GM23338 (cell line): Measurements from ENCODE around the gene RUNX1. TPM values are rescaled to one million over a fixed set of nuclear protein-coding genes. Genes with fewer than 3 reads are reported as not detected.

Source experiments
- ATAC-seq: fragments of 200-7000 bp; cut with Tn5 transposase; 3 replicates; pipeline ENCODE4 v1.9.1; 2020
- DNase-seq: peaks from one replicate; pipeline ENCODE4 v3.0.0-alpha.2; 2015; ENCODE audit warnings: low spot score
- H2AFZ ChIP-seq: fragments of 200-600 bp; sonication (generic); 2 replicates; pipeline ENCODE4 v1.8.0; 2016; ENCODE audit warnings: antibody characterized with exemption, mild to moderate bottlenecking, moderate library complexity
- H3F3A ChIP-seq: fragments of 200-600 bp; sonication (generic); replicated peaks from 2 replicates; pipeline ENCODE4 v1.8.0; 2017; ENCODE audit warnings: antibody characterized with exemption, mixed run types, low read depth
- H3K27ac ChIP-seq: fragments of 200-600 bp; sonication (generic); 2 replicates; pipeline ENCODE4 v1.6.1; 2016; ENCODE audit warnings: low read depth
- H3K27me3 ChIP-seq: fragments of 200-600 bp; sonication (generic); 2 replicates; pipeline ENCODE4 v1.8.0; 2016; ENCODE audit warnings: mild to moderate bottlenecking, mixed run types, moderate library complexity; ENCODE audit not compliant: insufficient read depth
- H3K36me3 ChIP-seq: fragments of 200-600 bp; sonication (generic); 2 replicates; pipeline ENCODE4 v1.8.0; 2016; ENCODE audit warnings: mild to moderate bottlenecking; ENCODE audit not compliant: insufficient read depth
- H3K4me1 ChIP-seq: fragments of 200-600 bp; sonication (generic); 2 replicates; pipeline ENCODE4 v1.8.0; 2016; ENCODE audit warnings: mild to moderate bottlenecking, moderate library complexity; ENCODE audit not compliant: insufficient read depth
- H3K4me2 ChIP-seq: fragments of 200-600 bp; sonication (generic); 2 replicates; pipeline ENCODE4 v1.7.1; 2017; ENCODE audit warnings: mixed run types
- H3K4me3 ChIP-seq: fragments of 200-600 bp; sonication (generic); 2 replicates; pipeline ENCODE4 v1.6.1; 2016; ENCODE audit warnings: mixed run types
- H3K79me2 ChIP-seq: fragments of 200-600 bp; sonication (generic); replicated peaks from 2 replicates; pipeline ENCODE4 v1.8.0; 2017; ENCODE audit warnings: mild to moderate bottlenecking; ENCODE audit not compliant: insufficient read depth
- H3K9me2 ChIP-seq: fragments of 200-600 bp; sonication (generic); 2 replicates; pipeline ENCODE4 v1.8.0; 2017; ENCODE audit not compliant: insufficient read depth
- H4K20me1 ChIP-seq: fragments of 200-600 bp; sonication (generic); replicated peaks from 2 replicates; pipeline ENCODE4 v1.8.0; 2017; ENCODE audit warnings: mild to moderate bottlenecking; ENCODE audit not compliant: insufficient read depth
- H3K27ac Mint-ChIP-seq: 2 replicates; pipeline ENCODE4 v1.8.0; 2020; ENCODE audit warnings: inconsistent platforms, mild to moderate bottlenecking, moderate library complexity, mixed read lengths
- H3K27me3 Mint-ChIP-seq: 3 replicates; pipeline ENCODE4 v1.8.0; 2022; ENCODE audit warnings: low read depth, mild to moderate bottlenecking, moderate library complexity, mixed read lengths, inconsistent platforms; ENCODE audit not compliant: insufficient read depth, poor library complexity
- H3K36me3 Mint-ChIP-seq: 3 replicates; pipeline ENCODE4 v1.8.0; 2021; ENCODE audit warnings: low read depth, mild to moderate bottlenecking, inconsistent platforms, moderate library complexity, mixed read lengths
- H3K4me1 Mint-ChIP-seq: 3 replicates; pipeline ENCODE4 v1.8.0; 2020; ENCODE audit warnings: mild to moderate bottlenecking, inconsistent platforms, mixed read lengths
- H3K4me3 Mint-ChIP-seq: 3 replicates; pipeline ENCODE4 v1.8.0; 2021; ENCODE audit warnings: moderate library complexity, mild to moderate bottlenecking, inconsistent platforms, mixed read lengths
- H3K9me3 Mint-ChIP-seq: 3 replicates; pipeline ENCODE4 v1.8.0; 2020; ENCODE audit warnings: moderate library complexity, mild to moderate bottlenecking, inconsistent platforms, mixed read lengths
- CREB1 ChIP-seq: fragments of 250-450 bp; sonication (Bioruptor Pico); IDR thresholded peaks from 2 replicates; pipeline ENCODE4 v1.5.0; 2020; ENCODE audit warnings: low read depth, mild to moderate bottlenecking, moderate library complexity
- CTCF ChIP-seq, 2 experiments: fragments of 200-600 bp in 1 of 2; sonication (generic) in 1 of 2; conservative IDR thresholded peaks; 2 replicates each; pipeline versions ENCODE4 v1.5.1 to v1.6.1; 2016 to 2017; ENCODE audit warnings: antibody characterized with exemption in 2 of 2, low read depth in 2 of 2, mild to moderate bottlenecking in 2 of 2, moderate library complexity in 1 of 2
- ETS1 ChIP-seq: IDR thresholded peaks from 2 replicates; pipeline ENCODE4 v1.6.1; 2016; ENCODE audit warnings: antibody characterized with exemption
- EZH2 ChIP-seq: fragments of 200-600 bp; sonication (generic); IDR thresholded peaks from one replicate; pipeline ENCODE4 v1.8.0; 2017; ENCODE audit warnings: antibody characterized with exemption, mild to moderate bottlenecking, low read depth; ENCODE audit not compliant: unreplicated experiment
- EZH2phosphoT487 ChIP-seq: fragments of 200-600 bp; sonication (generic); IDR thresholded peaks from one replicate; pipeline ENCODE4 v1.8.1; 2018; ENCODE audit warnings: antibody characterized with exemption; ENCODE audit not compliant: unreplicated experiment
- JUNB ChIP-seq: IDR thresholded peaks from one replicate; pipeline ENCODE4 v1.6.1; 2016; ENCODE audit warnings: antibody characterized with exemption; ENCODE audit not compliant: unreplicated experiment
- NANOG ChIP-seq: IDR thresholded peaks from 2 replicates; pipeline ENCODE4 v1.6.1; 2016; ENCODE audit warnings: antibody characterized with exemption, borderline replicate concordance
- POLR2AphosphoS5 ChIP-seq: IDR thresholded peaks from 2 replicates; pipeline ENCODE4 v1.6.1; 2016; ENCODE audit warnings: antibody characterized with exemption, low read depth
- REST ChIP-seq: IDR thresholded peaks from one replicate; pipeline ENCODE4 v1.6.1; 2018; ENCODE audit warnings: antibody characterized with exemption; ENCODE audit not compliant: unreplicated experiment
- STAT1 ChIP-seq: IDR thresholded peaks from one replicate; pipeline ENCODE4 v1.6.1; 2016; ENCODE audit warnings: antibody characterized with exemption; ENCODE audit not compliant: unreplicated experiment
- ZNF114 ChIP-seq: fragments of 250-450 bp; sonication (Bioruptor Pico); IDR thresholded peaks from 2 replicates; pipeline ENCODE4 v1.5.0; 2020; ENCODE audit warnings: mild to moderate bottlenecking, moderate library complexity
- ZNF331 ChIP-seq: fragments of 250-450 bp; sonication (Bioruptor Pico); IDR thresholded peaks from 2 replicates; pipeline ENCODE4 v1.5.0; 2020; ENCODE audit warnings: low read depth, mild to moderate bottlenecking, moderate library complexity
- ZNF462 ChIP-seq: fragments of 250-450 bp; sonication (Bioruptor Pico); IDR thresholded peaks from 2 replicates; pipeline ENCODE4 v1.5.0; 2020; ENCODE audit warnings: mild to moderate bottlenecking, moderate library complexity
- polyA plus RNA-seq: library from polyadenylated mRNA; unstranded; fragments of >200 nt; fragmentation: Nextera tagmentation; extraction: Ambion mirVana; gene quantifications from 2 replicates; pipeline ENCODE4 v1.2.1, GENCODE V29; 2016
- total RNA-seq: library from RNA; depleted of rRNA; stranded (reverse); fragments of >200 nt; shearing (Covaris generic); gene quantifications from 2 replicates; pipeline ENCODE4 v1.2.3, GENCODE V29; 2014

The RUNX1 gene
- total and polyA plus RNA-seq, 2 experiments from 2014 or later = 0.29 to 1.1 TPM

- Histone ChIP-seq H3K27me3 (no peaks in the 10 kb centered on the region), H3K4me1 (no peaks in the 10 kb centered on the region), H3K4me2 (no peak overlapping the region), H3F3A (no peaks in the 10 kb centered on the region), H3K9me2 (no peaks in the 10 kb centered on the region), H4K20me1 (no peaks in the 10 kb centered on the region), H3K79me2 (no peaks in the 10 kb centered on the region), H3K27ac (no peak overlapping the region), H3K4me3 (no peak overlapping the region), H3K36me3 (no peaks in the 10 kb centered on the region), H2AFZ (peak overlapping the region; percentile 32; the same call in 1 of the 2 replicates)
- no peaks in the 10 kb centered on the region for H3K9me3 Mint-ChIP-seq
- H3K36me3 Mint-ChIP-seq = no peaks in the 10 kb centered on the region
- ATAC-seq (no peak), DNase-seq (no peak)
- H3K27ac Mint-ChIP-seq = no peak overlapping the region
- H3K4me3 Mint-ChIP-seq = no peak overlapping the region
- peaks cover 2% of the 10 kb centered on the region for H3K27me3 Mint-ChIP-seq
- peaks cover 4% of the 10 kb centered on the region; the same call in 1 of the 3 replicates for H3K4me1 Mint-ChIP-seq
- TF ChIP-seq ZNF462 (CRISPR knock-in tag) = no peak
- no peak for TF ChIP-seq ZNF331 (CRISPR knock-in tag)
- TF ChIP-seq STAT1 = no peak
- TF ChIP-seq REST = no peak
- TF ChIP-seq JUNB = no peak
- TF ChIP-seq CREB1 (CRISPR knock-in tag) = no peak
- no peak for TF ChIP-seq ZNF114 (CRISPR knock-in tag)
- no peak for TF ChIP-seq NANOG
- TF ChIP-seq CTCF (conservative IDR thresholded peaks at IDR 0.05; ENCODE audit: low read depth in 2 of 2) = no peak
- no peak for TF ChIP-seq ETS1
- no peak for TF ChIP-seq POLR2AphosphoS5
- no peak for TF ChIP-seq EZH2phosphoT487
- TF ChIP-seq EZH2 = no peak
These were observed 80.4 kb downstream of the RUNX1 start for GRCh38 chr21:34968414-34969333.
